Ureter (tissue), 1 donor: Measurements from ENCODE around the gene GPRC5B. TPM values are rescaled to one million over a fixed set of nuclear protein-coding genes. Genes with fewer than 3 reads are reported as not detected.
A peak's percentile ranks its signal among the peaks of the same experiment; 100 is the strongest.

Experiments used
- DNase-seq: peaks from one replicate; pipeline ENCODE4 v3.0.0-alpha.2; 2020; ENCODE audit warnings: low spot score
- total RNA-seq: library from RNA; stranded (reverse); gene quantifications from one replicate; pipeline ENCODE4 v1.2.4, GENCODE V29; 2023
- donor health status: DM: yes; HTN: yes; CAD: no.

Gene GPRC5B
- total RNA-seq = 23.2 TPM

- no peak for DNase-seq
Measured at GRCh38 chr16:19884611-19885450, at the start of gene GPRC5B. GPRC5B (minus strand) TSS chr16:19884848; CDS start chr16:19872845, 12,003 bp downstream.

- no peak for DNase-seq
Measured at GRCh38 chr16:19933740-19934139, 49.1 kb upstream of the GPRC5B start.

- no peak for DNase-seq
Measured at GRCh38 chr16:19929062-19929511, 44.4 kb upstream of the GPRC5B start.

GRCh38 chr16:19928432-19928831, 43.8 kb upstream of the GPRC5B start:
- DNase-seq = no peak

- DNase-seq = no peak
Measured at GRCh38 chr16:19926449-19927390, 42.1 kb upstream of the GPRC5B start.

- no peak for DNase-seq
Measured at GRCh38 chr16:19923396-19923795, 38.7 kb upstream of the GPRC5B start.

- DNase-seq = no peak
Measured at GRCh38 chr16:19919142-19919541, 34.5 kb upstream of the GPRC5B start.

- no peak for DNase-seq
Measured at GRCh38 chr16:19916064-19916463, 31.4 kb upstream of the GPRC5B start.

- no peak for DNase-seq
Measured at GRCh38 chr16:19914877-19915276, 30.2 kb upstream of the GPRC5B start.

- DNase-seq = no peak
Measured at GRCh38 chr16:19913340-19913645, 28.6 kb upstream of the GPRC5B start.

- no peak for DNase-seq
Measured at GRCh38 chr16:19912455-19913339, 28.0 kb upstream of the GPRC5B start.

- no peak for DNase-seq
Measured at GRCh38 chr16:19911747-19912454, 27.3 kb upstream of the GPRC5B start.

- no peak for DNase-seq
Measured at GRCh38 chr16:19911204-19911603, 26.6 kb upstream of the GPRC5B start.

GRCh38 chr16:19909750-19910322, 25.2 kb upstream of the GPRC5B start:
- DNase-seq = no peak

GRCh38 chr16:19908921-19909320, 24.3 kb upstream of the GPRC5B start:
- DNase-seq = no peak

GRCh38 chr16:19907161-19907992, 22.7 kb upstream of the GPRC5B start:
- DNase-seq = peak; percentile 57

- no peak for DNase-seq
Measured at GRCh38 chr16:19901164-19901563, 16.5 kb upstream of the GPRC5B start.

- DNase-seq = no peak
Measured at GRCh38 chr16:19899605-19899955, 14.9 kb upstream of the GPRC5B start.

- peak; percentile 57 for DNase-seq
Measured at GRCh38 chr16:19898924-19899604, 14.4 kb upstream of the GPRC5B start.
